GM19372 (cell line): ENCODE results near the gene ITCH.

Experiments used
- ATAC-seq: cut with Tn5 transposase; IDR thresholded peaks from one replicate; pipeline ENCODE4 v1.9.1; 2021; ENCODE audit warnings: mild to moderate bottlenecking, low read depth, moderate library complexity; ENCODE audit not compliant: unreplicated experiment

The ITCH gene

DNA sequence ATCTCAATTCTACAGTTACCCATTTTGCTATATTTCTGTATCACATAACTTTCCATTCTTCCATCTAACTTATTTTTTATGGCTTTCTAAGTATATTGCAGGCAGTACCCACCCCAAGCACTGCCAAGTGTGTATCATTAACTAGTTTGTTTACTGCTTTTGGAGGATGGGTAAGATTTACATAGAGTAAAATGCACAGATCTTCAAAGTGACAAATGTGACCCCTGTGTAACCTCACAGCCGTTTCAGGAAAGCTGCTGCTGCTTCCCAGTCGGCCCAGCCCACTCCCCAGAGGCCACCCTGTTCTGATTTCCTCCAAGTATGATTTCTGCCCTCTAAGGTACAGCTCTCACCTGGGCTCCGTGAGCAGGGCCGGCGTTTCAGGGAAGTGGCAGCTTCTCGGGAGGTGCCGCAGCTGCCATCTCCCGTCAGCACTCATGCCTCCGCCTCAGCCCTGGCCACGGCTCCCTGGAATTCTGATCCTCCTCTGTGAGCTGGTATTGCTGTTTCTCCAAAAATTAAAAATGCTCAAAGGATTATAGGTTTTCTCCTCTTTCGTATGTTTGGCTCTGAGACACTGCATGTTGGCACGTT lies 180.5 kb downstream of the ITCH start:
- ATAC-seq: no peak

DNA sequence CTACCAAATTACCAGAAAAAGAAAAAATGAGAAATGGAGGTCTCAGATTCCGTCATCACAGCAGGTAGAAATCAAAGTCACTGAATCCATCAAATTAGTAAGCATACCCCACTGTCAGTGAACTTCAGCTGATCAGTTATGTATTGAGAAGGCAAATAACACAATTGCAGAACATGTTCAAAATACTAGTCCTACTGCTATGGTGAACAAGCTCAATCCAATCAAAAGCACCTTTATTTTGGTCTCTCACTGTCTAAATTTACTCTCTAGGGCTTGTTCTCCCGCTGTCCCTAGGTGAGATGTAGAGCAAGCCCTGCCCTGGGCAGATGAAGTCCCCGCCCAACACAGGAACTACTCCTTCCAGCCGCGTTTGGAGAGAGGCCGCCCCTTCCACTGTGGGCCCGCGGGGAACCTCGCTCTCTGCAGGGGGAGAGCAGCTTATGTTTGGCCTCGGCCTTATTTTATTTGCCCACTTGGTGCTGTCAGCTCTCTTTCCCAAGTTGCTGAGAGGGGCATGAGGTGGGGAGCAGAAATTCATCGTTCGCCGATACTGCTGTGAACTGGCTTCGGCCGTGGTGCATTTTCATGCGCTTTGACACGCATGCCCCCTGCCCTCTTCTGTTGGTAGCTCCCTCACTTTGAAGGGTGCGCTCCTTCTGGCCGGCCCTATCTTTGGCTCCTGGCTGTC lies 181.2 kb downstream of the ITCH start:
- no peak for ATAC-seq

DNA sequence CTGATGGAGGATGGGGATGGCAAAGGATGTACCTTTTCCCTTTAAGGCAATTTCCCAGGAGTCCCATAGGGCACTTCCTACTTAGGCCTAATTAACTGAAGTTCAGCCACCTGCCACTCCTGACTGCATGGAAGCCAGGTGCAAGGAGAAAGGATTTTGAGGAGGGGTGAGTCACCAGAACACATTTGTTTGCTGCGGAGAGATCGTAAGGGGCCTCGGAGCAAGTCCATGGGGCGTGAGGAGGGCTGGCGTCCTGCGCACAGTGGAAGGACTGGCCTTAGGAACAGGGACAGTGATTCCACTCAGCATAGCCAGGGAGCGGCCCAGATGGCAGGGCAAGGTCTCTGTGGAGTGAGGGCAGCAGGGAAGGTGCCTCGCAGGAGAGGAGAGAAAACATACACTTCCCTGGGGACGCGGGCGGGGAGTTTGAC lies 183.7 kb downstream of the ITCH start:
- ATAC-seq: no peak

DNA sequence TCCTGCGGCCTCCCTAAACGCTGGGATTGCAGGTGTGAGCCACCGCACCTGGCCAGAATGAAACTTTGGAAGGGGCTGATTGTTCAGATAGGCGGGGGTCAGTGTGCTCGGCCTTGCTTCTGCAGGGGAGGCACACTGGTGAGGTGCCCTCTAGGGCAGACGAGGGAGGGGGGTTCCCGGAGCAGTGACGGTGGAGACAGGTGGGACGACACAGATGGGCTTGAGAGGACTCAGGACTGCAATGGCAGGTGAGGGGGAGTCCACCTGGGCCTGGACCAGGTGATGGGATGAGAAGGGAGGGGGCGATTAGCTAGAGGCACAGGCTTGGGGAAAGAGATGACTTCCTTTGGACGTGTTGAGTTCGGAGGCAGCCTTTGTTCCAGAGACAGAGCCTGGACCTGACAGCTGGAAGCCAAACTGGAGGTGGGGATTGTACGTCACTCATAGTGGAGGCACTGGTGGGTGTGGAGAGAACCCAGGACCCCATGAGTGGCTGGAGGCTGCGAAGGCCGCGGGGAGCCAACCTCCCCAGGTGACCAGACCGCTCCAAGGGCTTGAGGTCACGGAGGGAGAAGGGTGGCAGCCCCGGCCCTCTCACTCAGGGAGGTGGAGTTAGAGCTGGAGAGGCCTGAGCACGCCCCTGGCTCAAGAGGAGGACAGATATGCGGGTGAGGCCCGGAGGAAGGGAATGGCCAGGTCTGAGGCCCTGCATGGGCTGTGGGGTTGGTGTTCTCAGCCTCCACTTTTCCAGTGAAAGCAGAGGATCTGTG lies 185.0 kb downstream of the ITCH start:
- ATAC-seq: no peak

DNA sequence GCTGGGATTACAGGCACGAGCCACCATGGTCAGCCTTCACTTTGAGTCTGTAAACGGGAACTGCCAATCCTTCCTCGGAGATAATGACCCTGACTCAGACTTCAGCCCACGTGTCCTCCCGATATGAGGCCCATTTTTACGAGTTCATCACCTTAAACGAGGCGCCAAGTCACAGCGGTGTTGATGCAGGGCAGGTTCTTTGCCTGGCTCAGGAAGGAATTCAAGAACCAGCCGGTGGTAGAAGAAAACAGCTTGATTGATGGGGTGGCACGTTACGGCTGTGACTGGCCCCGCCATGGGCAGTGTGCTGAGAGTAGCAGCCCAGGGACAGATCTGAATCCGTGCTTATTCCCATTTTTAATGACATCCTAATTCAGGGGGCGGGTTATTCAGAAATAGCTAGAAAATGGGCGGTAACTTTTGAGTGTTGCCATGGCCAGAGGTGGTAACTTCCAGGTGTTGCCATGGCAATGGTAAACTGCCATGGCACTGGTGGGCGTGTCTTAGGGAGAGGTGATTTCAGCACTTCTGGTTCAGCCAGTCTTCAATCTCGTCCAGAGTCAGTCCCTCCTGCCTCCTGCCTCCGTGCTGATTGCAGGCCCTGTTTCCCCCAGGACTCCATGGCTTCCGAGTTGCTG lies 186.3 kb downstream of the ITCH start:
- no peak for ATAC-seq

DNA sequence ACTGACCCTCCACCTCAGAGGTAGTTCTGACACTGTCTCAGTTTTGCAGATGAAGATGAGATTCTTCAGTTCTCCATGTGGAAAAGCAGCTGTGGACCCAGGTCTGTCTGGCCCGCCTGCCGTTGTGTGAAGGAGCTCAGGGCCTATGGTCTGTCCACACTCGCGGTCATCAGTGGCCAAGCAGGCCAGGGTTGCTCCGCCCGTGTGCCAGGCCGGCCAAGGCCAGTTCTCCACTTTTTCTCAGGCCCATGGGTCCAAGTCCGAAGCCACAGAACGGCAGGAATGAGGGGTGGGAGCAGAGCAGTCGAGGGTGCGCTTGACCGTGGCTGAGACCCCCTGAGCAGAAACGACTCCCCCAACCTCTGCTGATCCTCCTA lies 186.8 kb downstream of the ITCH start:
- ATAC-seq: no peak

DNA sequence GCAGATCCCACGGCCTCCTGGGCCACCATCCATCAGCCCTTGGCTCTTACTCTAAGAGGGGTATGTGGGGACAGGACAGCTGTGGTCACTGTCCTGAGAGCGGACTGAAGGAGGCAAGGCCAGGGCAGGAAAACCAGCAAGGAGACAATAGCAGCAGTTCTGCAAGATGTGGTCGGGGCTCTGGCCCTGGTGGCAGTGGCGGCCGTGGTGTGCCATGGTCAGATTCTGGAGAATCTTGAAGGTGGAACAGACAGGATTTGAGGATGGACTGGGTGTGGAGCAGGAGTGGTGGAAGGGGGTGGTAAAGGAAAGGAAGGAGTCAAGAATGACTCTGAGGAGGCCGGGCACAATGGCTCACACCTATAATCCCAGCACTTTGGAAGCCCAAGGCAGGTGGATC lies 189.5 kb downstream of the ITCH start:
- no peak for ATAC-seq

DNA sequence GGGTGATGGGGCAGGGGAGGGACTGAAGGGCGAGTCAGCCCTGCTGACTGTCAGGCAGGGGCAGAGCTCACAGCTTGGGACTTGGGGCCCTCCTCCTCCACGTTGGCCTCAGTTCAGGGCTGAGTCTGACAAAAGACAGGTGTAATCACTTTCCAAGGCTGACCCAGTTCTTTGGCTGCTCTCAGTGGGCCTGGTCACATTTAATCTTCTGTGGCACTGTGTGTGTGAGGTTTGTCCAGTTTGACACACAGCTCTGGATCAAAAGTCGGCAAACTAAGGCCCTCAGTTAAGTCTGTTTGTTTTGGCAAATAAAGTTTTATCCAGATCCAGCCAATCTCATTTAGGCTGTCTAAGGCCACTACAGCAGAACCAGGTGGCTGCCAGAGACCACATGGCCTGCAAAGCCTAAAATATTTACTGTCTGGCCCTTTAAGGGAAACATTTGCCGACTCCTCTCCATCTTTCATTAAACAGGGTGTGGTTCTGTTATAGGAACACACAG lies 190.3 kb downstream of the ITCH start:
- ATAC-seq: no peak

DNA sequence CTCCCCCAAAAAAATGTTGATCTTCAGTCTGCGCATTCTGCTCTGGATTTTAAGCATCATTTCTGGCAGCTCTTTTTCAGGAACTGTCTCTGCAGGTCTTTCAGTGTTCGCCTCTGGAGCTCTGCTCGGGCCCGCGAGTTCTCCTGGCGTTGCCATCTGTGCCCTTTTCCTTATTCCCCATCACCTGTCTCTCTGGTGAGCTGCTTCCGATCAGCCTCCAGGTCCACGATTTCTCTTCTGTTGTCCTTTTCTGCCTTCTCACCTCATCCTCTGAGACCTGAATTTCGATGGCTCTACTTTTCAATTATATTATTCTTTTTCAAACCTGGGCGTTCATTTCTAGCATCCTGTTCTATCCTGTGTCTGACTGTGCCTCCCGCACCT lies 194.9 kb downstream of the ITCH start:
- no peak for ATAC-seq

DNA sequence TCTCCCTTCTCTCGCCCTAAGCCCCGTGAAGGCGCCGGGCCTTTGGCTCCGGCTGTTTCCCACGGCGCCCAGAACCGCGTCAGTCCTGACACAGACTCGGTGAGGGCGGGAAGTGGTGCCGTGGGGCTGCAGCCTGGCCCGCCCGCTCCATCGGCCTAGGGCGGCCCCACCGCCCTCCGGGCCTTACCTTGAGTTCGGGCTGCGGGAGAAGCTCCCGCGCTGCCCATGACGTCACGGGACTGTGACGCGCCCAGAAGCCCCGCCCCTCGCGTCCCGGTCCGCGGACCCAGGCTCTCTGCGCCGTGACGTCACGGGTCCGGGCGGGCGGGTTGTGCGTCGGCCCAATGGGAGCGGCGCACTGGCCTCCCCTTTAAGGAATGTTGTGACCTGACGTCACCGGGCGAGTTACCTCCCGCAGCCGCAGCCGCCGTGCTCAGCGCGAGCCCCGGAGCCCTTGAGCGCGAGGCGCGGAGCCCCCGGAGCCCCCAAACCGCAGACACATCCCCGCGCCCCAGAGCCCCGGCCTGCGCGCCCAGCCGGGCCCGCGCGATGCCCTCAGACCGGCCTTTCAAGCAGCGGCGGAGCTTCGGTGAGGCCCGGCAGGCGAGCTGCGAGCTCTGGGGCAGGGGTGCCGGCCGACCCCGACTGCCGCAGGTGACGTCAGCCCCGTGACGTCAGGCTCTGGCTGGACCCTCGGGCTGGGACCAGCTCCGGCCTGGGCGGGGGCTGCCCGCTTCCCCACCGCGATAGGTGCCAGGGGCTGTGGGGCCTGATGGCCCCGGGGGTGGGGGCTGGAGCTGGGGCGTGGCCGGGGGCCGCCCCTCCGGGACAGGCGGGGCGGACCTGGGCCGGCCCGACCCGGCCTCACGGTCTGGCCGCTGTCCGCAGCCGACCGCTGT lies 195.5 kb downstream of the ITCH start, which contains the start of gene MAP1LC3A:
Gene MAP1LC3A, plus strand, starts transcription at position 399 of the 899 bp plus-strand sequence. Its CDS starts 151 bp downstream, at position 550.
- no peak for ATAC-seq

DNA sequence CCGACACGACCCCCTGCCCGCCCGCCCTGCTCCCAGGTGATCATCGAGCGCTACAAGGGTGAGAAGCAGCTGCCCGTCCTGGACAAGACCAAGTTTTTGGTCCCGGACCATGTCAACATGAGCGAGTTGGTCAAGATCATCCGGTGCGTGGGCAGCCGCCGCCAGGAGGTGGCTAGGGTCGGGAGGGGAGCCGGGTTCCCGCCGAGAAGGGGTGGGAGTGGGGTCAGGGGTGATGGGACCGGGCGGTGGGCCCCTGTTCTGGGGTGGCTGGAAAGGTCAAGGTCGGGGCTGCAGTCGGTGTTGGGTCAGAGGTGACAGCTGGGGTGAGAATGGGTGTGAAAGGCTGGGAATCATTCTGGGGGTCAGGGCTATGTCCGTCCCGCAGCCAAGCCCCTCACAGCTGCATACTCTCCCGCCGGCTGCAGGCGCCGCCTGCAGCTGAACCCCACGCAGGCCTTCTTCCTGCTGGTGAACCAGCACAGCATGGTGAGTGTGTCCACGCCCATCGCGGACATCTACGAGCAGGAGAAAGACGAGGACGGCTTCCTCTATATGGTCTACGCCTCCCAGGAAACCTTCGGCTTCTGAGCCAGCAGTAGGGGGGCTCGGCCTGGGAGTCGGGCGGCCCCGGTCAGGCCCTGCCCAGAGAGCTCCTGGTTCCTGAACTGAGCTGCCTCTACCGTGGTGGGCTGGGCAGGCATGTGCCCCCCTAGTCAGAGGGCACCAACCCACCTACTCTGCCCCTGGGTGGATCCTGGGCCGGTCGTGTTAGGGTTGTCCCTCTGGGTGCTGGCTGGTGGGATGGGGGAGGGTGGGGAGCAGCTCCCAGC lies 196.5 kb downstream of the ITCH start:
- ATAC-seq: no peak

DNA sequence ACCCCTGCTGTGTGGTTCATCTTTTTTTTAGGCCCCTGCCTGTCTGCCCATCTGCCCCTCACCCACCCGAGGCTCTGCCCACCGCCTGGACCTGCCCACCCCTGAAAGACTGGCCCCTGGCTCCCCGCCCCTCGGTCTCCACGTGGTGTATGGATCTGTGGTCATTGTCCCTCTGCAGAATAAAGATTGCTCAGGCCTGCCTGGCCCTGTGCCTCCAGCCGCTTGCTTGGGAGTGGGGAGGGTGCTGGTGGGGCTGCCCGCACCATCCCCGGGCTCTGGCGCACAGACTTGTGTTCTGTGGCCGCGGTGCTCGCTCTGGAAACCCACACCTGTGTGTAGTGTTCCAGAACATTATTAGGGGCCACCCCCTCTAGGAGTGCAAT lies 197.1 kb downstream of the ITCH start:
- no peak for ATAC-seq

DNA sequence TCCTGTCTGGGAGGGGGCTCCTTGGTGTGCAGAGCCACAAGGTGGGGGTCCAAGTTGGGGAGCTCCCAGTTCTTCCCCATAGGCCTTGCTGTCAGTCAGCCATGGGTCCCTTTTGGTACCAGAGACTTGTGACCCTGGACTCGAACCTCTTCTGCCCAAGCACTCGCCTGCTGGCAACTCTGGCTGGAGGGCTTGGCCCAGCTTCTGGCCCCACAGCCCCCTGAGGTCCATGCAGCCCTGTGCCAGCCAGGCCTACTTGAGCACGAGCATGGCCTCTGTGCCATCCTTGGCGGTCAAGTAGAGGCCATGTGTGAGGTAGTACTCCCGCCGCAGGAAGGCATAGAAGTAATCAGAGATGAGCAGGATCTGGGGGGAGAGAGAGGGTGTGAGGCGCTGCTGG lies 197.5 kb downstream of the ITCH start:
- ATAC-seq: no peak
